HG03103 (cell line): ENCODE data around the gene MEIKIN.

ENCODE experiments used
- ATAC-seq: cut with Tn5 transposase; IDR thresholded peaks from one replicate; pipeline ENCODE4 v1.9.1; 2021; ENCODE audit warnings: low read depth; ENCODE audit not compliant: unreplicated experiment

Gene MEIKIN

GRCh38 chr5:131974622-131974955 is 29.1 kb upstream of the MEIKIN start:
- ATAC-seq = no peak

- no peak for ATAC-seq
These were observed 28.6 kb upstream of the MEIKIN start for GRCh38 chr5:131974016-131974415.

- ATAC-seq = no peak
These were observed 27.7 kb upstream of the MEIKIN start for GRCh38 chr5:131973089-131973712.

- ATAC-seq = no peak
These were observed 23.0 kb upstream of the MEIKIN start for GRCh38 chr5:131968396-131968954.

GRCh38 chr5:131966551-131966950 is 21.1 kb upstream of the MEIKIN start:
- no peak for ATAC-seq

GRCh38 chr5:131965826-131966415 is 20.5 kb upstream of the MEIKIN start:
- ATAC-seq = no peak

GRCh38 chr5:131959906-131960305 is 14.4 kb upstream of the MEIKIN start:
- no peak for ATAC-seq

- ATAC-seq = no peak
These were observed 13.7 kb upstream of the MEIKIN start for GRCh38 chr5:131959136-131959535.

GRCh38 chr5:131957721-131958441 is 12.4 kb upstream of the MEIKIN start:
- ATAC-seq = no peak

- no peak for ATAC-seq
These were observed 8.5 kb upstream of the MEIKIN start for GRCh38 chr5:131953969-131954368.

- ATAC-seq = no peak
These were observed 6.9 kb upstream of the MEIKIN start for GRCh38 chr5:131952301-131952857.

GRCh38 chr5:131950706-131951105 is 5.2 kb upstream of the MEIKIN start:
- no peak for ATAC-seq

- no peak for ATAC-seq
These were observed 2.0 kb upstream of the MEIKIN start for GRCh38 chr5:131947445-131947844.

- ATAC-seq = no peak
These were observed 537 bp downstream of the MEIKIN start for GRCh38 chr5:131944702-131945550.

- ATAC-seq = no peak
These were observed 1.5 kb downstream of the MEIKIN start for GRCh38 chr5:131943916-131944315.

- ATAC-seq = no peak
These were observed 3.4 kb downstream of the MEIKIN start for GRCh38 chr5:131942016-131942415.

GRCh38 chr5:131939690-131940345 is 5.6 kb downstream of the MEIKIN start:
- no peak for ATAC-seq

GRCh38 chr5:131932235-131932634 is 13.2 kb downstream of the MEIKIN start:
- ATAC-seq = no peak

GRCh38 chr5:131928957-131929356 is 16.5 kb downstream of the MEIKIN start:
- no peak for ATAC-seq

- ATAC-seq = no peak
These were observed 19.3 kb downstream of the MEIKIN start for GRCh38 chr5:131926168-131926567.
